IgD-negative memory B cell (primary cell): ENCODE data around the gene FRRS1L. TPM values are rescaled to one million over a fixed set of nuclear protein-coding genes. Genes with fewer than 3 reads are reported as not detected.

Source experiments
- H3K27ac Mint-ChIP-seq, 3 donors: one replicate each; pipeline ENCODE4 v1.8.0; 2020 to 2022; ENCODE audit warnings: mild to moderate bottlenecking in 3 of 3, mixed read lengths in 3 of 3, moderate library complexity in 1 of 3
- H3K27me3 Mint-ChIP-seq: one replicate; pipeline ENCODE4 v1.8.0; 2021; ENCODE audit warnings: mixed read lengths
- H3K36me3 Mint-ChIP-seq: one replicate; pipeline ENCODE4 v1.8.0; 2020; ENCODE audit warnings: mild to moderate bottlenecking, mixed read lengths
- H3K4me1 Mint-ChIP-seq, 3 donors: one replicate each; pipeline ENCODE4 v1.8.0; 2020 to 2022; ENCODE audit warnings: mixed read lengths in 3 of 3, mild to moderate bottlenecking in 1 of 3
- H3K4me3 Mint-ChIP-seq, 4 donors: one replicate each; pipeline ENCODE4 v1.8.0; 2020 to 2022; ENCODE audit warnings: mild to moderate bottlenecking in 4 of 4, mixed read lengths in 4 of 4, moderate library complexity in 3 of 4
- H3K9me3 Mint-ChIP-seq, 3 donors: one replicate each; pipeline ENCODE4 v1.8.0; 2020 to 2021; ENCODE audit warnings: mixed read lengths in 3 of 3, mild to moderate bottlenecking in 1 of 3
- polyA plus RNA-seq: library from polyadenylated mRNA; unstranded; fragments of 300-500 nt; fragmentation: Illumina TruSeq; gene quantifications from one replicate; pipeline ENCODE4 v1.2.3, GENCODE V29; 2021

Gene FRRS1L
- polyA plus RNA-seq = not detected

DNA sequence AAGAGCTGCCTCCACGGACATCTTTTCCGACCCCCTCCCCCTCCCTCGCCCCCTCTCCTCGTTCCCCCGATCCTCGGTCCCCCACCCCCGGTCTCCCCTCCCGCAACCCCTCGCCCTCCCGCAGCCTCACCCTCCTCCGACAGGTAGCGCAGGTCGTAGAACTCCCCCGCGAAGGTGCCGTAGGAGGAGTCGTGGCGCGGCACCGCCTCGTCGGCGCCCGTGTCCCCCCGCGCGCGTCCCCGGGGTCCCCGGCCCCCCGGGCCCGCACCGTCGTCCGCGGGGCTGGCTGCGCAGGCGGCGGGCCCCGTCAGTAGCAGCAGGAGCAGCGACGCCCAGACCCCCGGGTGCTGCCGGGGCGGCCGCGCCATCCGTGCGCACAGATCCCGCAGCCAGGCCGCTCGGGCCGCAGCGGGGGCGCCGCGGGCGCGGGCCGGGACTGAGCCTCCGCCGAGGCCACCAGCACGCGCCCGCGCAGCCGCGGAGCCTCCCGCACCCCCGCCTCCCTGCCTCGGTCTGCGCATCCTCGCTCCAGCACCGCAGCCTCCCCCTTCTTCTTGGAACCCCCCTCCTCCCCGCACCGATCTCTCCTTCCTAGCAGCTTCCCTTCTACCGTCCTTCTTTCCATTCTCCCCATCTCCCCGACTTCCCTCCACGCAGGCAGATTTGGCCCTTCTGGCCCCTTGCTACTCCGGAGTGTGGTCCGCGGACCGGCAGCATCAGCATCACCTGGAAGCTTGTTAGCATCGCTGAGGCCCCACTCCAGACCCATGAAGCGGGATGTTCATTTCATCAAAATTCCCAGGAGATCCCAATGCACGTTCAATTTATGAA is at the start of gene FRRS1L:
TSS of gene FRRS1L (minus strand) at position 479 of the 831 bp plus-strand sequence. CDS start at position 368, 111 bp downstream.
- peak within 1 kb of the TSS in 1 of 4 donors; percentile 80 for H3K4me3 Mint-ChIP-seq
- H3K27ac Mint-ChIP-seq = no peak within 1 kb of the TSS
- no peaks in the 10 kb centered on the region for H3K36me3 Mint-ChIP-seq
- peaks cover 0 to 10% (median 0%) of the 10 kb centered on the region in 3 donors for H3K9me3 Mint-ChIP-seq
- H3K27me3 Mint-ChIP-seq = peaks cover 25% of the 10 kb centered on the region
- peaks cover 3 to 9% (median 5%) of the 10 kb centered on the region in 3 donors for H3K4me1 Mint-ChIP-seq

DNA sequence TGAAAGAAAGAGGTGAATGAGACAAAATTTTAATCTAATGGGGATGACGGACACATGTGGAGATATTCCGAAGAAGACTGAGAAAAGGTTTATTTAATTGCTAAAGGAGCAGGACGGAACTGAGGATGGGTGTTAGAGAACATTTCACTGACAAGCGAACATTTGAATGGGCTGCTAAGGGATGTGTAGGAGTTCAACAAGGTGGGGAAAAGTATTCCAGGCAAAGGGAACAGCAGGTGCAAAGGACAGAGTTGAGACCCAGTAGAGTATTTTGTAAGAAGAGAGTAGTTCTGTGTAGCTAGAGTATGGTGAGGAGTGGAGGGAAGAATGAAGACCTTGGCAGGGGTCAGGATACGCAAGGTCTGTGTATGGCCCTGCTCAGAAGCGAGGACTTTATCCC is 47.4 kb upstream of the FRRS1L start:
- Mint-ChIP-seq H3K27me3 (peaks cover 3% of the 10 kb centered on the region), H3K27ac (no peak overlapping the region), H3K9me3 (peaks cover 0 to 4% (median 0%) of the 10 kb centered on the region in 3 donors), H3K36me3 (no peaks in the 10 kb centered on the region), H3K4me3 (no peak overlapping the region), H3K4me1 (peaks cover 0 to 3% (median 0%) of the 10 kb centered on the region in 3 donors)

DNA sequence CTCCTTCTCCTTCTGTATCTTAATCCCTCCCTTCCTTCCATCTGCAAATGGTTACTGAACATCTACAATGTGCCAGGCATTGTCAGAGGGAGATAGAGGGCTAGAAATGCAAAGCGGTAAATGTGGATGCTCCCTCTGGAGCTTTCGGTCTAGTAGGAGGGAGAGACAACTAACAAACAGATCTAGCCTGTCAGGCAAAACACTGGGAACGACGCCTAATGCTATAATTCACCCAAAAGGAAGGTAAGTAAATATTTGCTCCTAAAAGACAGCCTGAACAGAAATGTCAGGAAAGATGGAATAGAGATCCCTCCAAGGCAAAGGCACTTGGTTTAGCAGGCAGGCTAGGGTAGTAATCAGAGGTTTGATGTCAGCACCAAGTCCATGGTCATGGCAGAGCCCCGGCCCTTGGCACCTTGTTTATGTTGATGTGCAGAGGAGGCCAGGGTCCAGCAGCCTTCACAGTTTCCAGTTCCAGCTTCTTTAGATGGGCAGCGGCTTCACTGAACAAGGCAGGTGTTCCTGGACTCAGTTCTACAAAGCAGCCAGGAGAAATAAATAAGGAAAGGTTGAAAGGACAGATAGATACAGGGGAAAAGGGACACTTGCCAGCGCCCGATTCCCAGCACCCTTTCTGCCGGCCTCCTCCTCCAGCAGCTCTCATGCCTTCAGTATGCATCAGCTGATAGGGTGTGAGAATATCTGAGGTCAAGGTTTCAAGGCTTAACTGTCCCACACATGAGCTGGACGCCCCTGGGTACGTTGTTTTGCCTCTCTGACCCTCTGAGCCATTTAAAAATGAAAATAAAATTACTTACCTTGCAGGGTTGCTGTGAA is 46.5 kb upstream of the FRRS1L start:
- Mint-ChIP-seq H3K4me3 (no peak overlapping the region), H3K27ac (no peak overlapping the region), H3K27me3 (no peaks in the 10 kb centered on the region), H3K9me3 (peaks cover 0 to 1% (median 0%) of the 10 kb centered on the region in 3 donors), H3K36me3 (no peaks in the 10 kb centered on the region), H3K4me1 (no peaks in the 10 kb centered on the region)

DNA sequence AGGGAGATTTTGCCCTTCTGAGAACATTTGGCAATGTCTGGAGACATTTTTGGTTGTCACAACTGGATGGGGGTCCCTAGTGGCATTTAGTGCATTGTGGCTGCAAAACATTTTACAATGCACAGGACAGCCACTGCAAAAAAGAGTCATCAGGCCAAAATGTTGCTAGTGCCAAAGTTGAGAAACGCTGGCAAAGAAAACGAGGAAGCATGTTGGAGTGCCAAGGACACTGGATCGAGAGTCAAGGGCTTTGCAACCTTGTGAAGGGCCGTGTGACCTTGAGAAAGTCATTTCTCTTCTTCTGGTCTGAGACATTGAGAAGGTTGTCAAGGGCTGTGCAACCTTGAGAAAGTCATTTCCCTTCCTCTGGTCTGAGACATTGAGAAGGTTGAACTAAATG is 45.7 kb upstream of the FRRS1L start:
- no peak overlapping the region for H3K4me3 Mint-ChIP-seq
- H3K27ac Mint-ChIP-seq = no peak overlapping the region
- peaks cover 0 to 1% (median 0%) of the 10 kb centered on the region in 3 donors for H3K9me3 Mint-ChIP-seq
- H3K4me1 Mint-ChIP-seq = no peaks in the 10 kb centered on the region
- no peaks in the 10 kb centered on the region for H3K27me3 Mint-ChIP-seq
- no peaks in the 10 kb centered on the region for H3K36me3 Mint-ChIP-seq

- no peaks in the 10 kb centered on the region for H3K36me3 Mint-ChIP-seq
- H3K27me3 Mint-ChIP-seq = peaks cover 2% of the 10 kb centered on the region
- no peak overlapping the region for H3K4me3 Mint-ChIP-seq
- H3K4me1 Mint-ChIP-seq = no peaks in the 10 kb centered on the region
- H3K9me3 Mint-ChIP-seq = no peaks in the 10 kb centered on the region
- H3K27ac Mint-ChIP-seq = no peak overlapping the region
Observed at GRCh38 chr9:109206670-109207069, 39.6 kb upstream of the FRRS1L start.

- H3K27ac Mint-ChIP-seq = no peak overlapping the region
- no peaks in the 10 kb centered on the region for H3K9me3 Mint-ChIP-seq
- H3K27me3 Mint-ChIP-seq = peaks cover 2% of the 10 kb centered on the region
- no peak overlapping the region for H3K4me3 Mint-ChIP-seq
- no peaks in the 10 kb centered on the region for H3K4me1 Mint-ChIP-seq
- H3K36me3 Mint-ChIP-seq = no peaks in the 10 kb centered on the region
Observed at GRCh38 chr9:109205526-109205925, 38.5 kb upstream of the FRRS1L start.

- Mint-ChIP-seq H3K27ac (no peak overlapping the region), H3K9me3 (no peaks in the 10 kb centered on the region), H3K27me3 (peaks cover 3% of the 10 kb centered on the region), H3K4me3 (no peak overlapping the region), H3K4me1 (no peaks in the 10 kb centered on the region), H3K36me3 (no peaks in the 10 kb centered on the region)
Observed at GRCh38 chr9:109203761-109204360, 36.8 kb upstream of the FRRS1L start.

DNA sequence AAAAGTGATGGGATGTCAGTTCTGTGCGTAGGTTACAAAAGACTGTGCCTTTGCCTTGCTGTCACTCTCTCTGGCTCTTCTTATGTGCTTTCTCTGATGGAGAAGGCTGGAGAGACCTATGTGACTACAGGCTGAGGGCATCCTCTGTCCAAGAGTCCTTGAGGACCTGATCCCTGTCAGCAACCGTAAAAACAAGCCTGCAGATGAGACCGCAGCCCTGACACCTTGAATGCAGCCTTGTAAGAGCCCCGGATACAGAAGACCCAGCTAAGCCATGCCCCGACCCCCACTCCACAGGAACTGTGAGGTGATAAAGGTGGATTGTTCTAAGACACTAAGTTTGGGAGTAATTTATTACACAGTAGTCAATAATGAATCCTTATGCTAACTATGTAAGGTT is 32.6 kb upstream of the FRRS1L start:
- Mint-ChIP-seq H3K36me3 (peaks cover 4% of the 10 kb centered on the region), H3K27me3 (peaks cover 3% of the 10 kb centered on the region), H3K27ac (no peak overlapping the region), H3K4me1 (no peaks in the 10 kb centered on the region), H3K9me3 (no peaks in the 10 kb centered on the region), H3K4me3 (no peak overlapping the region)

DNA sequence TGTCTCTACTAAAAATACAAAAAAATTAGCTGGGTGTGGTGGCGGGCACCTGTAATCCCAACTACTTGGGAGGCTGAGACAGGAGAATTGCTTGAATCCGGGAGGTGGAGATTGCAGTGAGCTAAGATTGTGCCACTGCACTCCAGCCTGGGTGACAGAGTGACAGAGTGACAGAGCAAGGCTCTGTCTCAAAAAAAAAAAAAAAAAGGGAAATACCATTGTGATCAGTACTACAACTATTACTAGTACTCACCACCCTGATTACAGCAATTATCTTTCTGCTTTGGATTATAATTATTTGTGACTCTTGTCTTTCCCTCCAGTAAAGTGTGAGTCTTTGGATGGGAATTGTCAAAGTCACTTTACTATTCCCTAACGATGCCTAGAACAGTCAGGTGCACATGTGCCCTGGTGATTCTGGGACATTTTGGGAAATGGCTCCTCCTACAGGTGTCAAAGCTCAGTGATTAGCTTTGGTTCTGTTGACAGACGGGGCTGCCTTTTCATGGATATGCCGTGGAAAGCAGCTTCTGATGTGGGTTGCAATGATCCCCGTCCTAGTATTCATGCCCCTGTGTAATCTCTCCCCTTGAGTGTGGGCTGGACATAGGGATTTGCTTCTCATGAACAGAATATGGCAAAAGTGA is 31.8 kb upstream of the FRRS1L start:
- no peak overlapping the region for H3K27ac Mint-ChIP-seq
- H3K4me1 Mint-ChIP-seq = no peaks in the 10 kb centered on the region
- H3K36me3 Mint-ChIP-seq = peaks cover 4% of the 10 kb centered on the region
- H3K9me3 Mint-ChIP-seq = no peaks in the 10 kb centered on the region
- H3K27me3 Mint-ChIP-seq = peaks cover 3% of the 10 kb centered on the region
- H3K4me3 Mint-ChIP-seq = no peak overlapping the region

GRCh38 chr9:109193974-109194556 is 27.0 kb upstream of the FRRS1L start:
- H3K9me3 Mint-ChIP-seq = peaks cover 0 to 4% (median 0%) of the 10 kb centered on the region in 3 donors
- peaks cover 3% of the 10 kb centered on the region for H3K27me3 Mint-ChIP-seq
- H3K4me3 Mint-ChIP-seq = no peak overlapping the region
- H3K36me3 Mint-ChIP-seq = peaks cover 6% of the 10 kb centered on the region
- H3K4me1 Mint-ChIP-seq = no peaks in the 10 kb centered on the region
- no peak overlapping the region for H3K27ac Mint-ChIP-seq

DNA sequence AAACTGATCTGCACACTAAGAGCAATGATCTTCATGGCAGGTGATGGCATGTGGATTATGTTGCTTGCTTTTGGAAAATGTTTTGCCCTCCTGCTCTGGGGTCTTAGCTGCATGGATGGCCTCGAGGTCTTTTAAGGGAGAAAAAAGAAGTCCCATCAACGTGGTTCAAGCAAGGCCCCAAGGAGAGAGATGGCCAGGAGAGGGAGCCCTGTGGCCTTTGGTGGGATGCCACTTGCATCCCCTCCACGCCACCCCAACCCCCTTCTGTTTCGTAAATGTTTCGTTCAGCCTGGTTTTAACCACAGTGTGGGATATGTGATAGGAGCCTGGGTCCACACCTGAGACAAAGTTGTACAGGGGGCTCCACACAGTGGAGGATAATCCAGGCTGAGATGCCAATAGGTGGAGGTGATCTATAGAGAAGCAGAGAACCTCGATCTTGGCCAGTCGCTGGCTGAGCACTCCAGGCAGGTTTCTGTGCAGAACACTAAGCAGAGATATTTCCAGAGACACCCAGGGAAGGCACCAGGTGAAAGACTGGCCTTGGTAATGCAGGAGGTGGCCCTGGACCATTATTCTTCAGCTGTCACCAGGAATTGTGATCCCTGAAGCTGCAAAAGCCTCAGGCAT is 25.8 kb upstream of the FRRS1L start:
- H3K36me3 Mint-ChIP-seq = peaks cover 6% of the 10 kb centered on the region
- peaks cover 1% of the 10 kb centered on the region for H3K27me3 Mint-ChIP-seq
- H3K27ac Mint-ChIP-seq = no peak overlapping the region
- H3K4me1 Mint-ChIP-seq = no peaks in the 10 kb centered on the region
- peaks cover 0 to 4% (median 0%) of the 10 kb centered on the region in 3 donors for H3K9me3 Mint-ChIP-seq
- H3K4me3 Mint-ChIP-seq = no peak overlapping the region

DNA sequence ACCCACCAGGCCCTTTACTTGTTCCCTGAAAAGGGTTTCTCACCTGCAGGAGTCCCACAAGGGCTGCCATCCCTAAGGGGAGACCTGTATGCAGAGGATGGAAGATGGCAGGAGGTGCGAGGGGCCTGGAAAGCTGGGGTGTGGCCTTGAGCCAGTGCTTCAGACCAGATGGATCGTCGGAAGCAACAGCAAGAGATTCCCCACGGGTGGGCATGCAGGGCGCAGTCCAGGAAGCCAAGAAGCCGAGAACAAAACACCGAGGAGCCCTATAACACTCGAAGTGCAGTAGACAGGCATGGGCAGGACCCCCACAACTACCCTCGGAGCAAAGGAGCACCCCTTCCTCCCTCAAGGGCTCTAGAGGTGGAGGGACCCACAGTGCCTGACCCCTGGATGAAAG is 24.7 kb upstream of the FRRS1L start:
- H3K27ac Mint-ChIP-seq = no peak overlapping the region
- H3K36me3 Mint-ChIP-seq = peaks cover 6% of the 10 kb centered on the region
- peaks cover 0 to 4% (median 0%) of the 10 kb centered on the region in 3 donors for H3K9me3 Mint-ChIP-seq
- H3K27me3 Mint-ChIP-seq = peaks cover 1% of the 10 kb centered on the region
- no peaks in the 10 kb centered on the region for H3K4me1 Mint-ChIP-seq
- no peak overlapping the region for H3K4me3 Mint-ChIP-seq

DNA sequence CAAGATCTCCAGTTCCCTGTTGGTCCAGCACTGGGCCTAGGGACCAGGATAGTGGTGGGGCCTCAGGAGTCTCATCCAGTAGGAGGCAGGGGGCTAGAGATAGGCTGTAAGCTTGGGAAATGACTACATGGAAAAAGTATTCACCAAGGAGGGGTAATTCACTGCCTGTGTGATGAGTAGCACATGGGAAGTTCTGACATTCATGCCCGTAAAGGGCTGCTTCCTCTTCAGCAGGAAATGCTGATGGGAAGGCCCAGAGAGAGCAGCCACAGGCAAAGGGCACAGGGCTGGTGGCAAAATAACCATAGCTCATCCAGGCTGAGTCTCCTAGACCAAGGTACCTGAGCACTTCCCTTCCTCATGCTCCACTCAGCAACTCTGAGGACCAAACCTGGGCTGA is 23.1 kb upstream of the FRRS1L start:
- Mint-ChIP-seq H3K36me3 (peaks cover 5% of the 10 kb centered on the region), H3K27ac (no peak overlapping the region)

More for the DNA sequence above, 23.1 kb upstream of the FRRS1L start:
- Mint-ChIP-seq H3K27me3 (peaks cover 1% of the 10 kb centered on the region), H3K9me3 (peaks cover 0 to 4% (median 0%) of the 10 kb centered on the region in 3 donors), H3K4me3 (no peak overlapping the region), H3K4me1 (no peaks in the 10 kb centered on the region)
